GM18873 (cell line): Measurements from ENCODE around the gene BOK.
"Not testable (repeated sequence)": the region's sequence is repeated elsewhere in the genome, so short reads cannot be mapped to it uniquely, and the experiment has no call there.

Experiments used
- ATAC-seq: cut with Tn5 transposase; IDR thresholded peaks from one replicate; pipeline ENCODE4 v1.9.1; 2021; ENCODE audit warnings: mild to moderate bottlenecking, moderate library complexity, moderate number of reproducible peaks; ENCODE audit not compliant: unreplicated experiment, low FRiP score

BOK gene

GRCh38 chr2:241570961-241571581, 12.5 kb downstream of the BOK start:
- ATAC-seq: no peak

GRCh38 chr2:241571821-241572620, 13.5 kb downstream of the BOK start:
- no peak for ATAC-seq

GRCh38 chr2:241572915-241573651, 14.5 kb downstream of the BOK start:
- ATAC-seq: not testable (repeated sequence)

- ATAC-seq: no peak
Observed at GRCh38 chr2:241573741-241574140, 15.2 kb downstream of the BOK start.

- ATAC-seq: no peak
Observed at GRCh38 chr2:241574911-241575623, 16.5 kb downstream of the BOK start.

GRCh38 chr2:241575624-241576292, 17.2 kb downstream of the BOK start:
- no peak for ATAC-seq

GRCh38 chr2:241576293-241576654, 17.7 kb downstream of the BOK start:
- ATAC-seq: no peak

GRCh38 chr2:241577413-241578122, 19.0 kb downstream of the BOK start:
- no peak for ATAC-seq

GRCh38 chr2:241579281-241579680, 20.7 kb downstream of the BOK start:
- no peak for ATAC-seq

- ATAC-seq: no peak
Observed at GRCh38 chr2:241582328-241582727, 23.8 kb downstream of the BOK start.

- no peak for ATAC-seq
Observed at GRCh38 chr2:241582806-241583205, 24.3 kb downstream of the BOK start.

- no peak for ATAC-seq
Observed at GRCh38 chr2:241584436-241584835, 25.9 kb downstream of the BOK start.

GRCh38 chr2:241586564-241587264, 28.2 kb downstream of the BOK start:
- ATAC-seq: no peak

GRCh38 chr2:241589863-241590262, 31.3 kb downstream of the BOK start:
- not testable (repeated sequence) for ATAC-seq

GRCh38 chr2:241590496-241591455, 32.2 kb downstream of the BOK start:
- not testable (repeated sequence) for ATAC-seq

GRCh38 chr2:241592126-241592845, 33.7 kb downstream of the BOK start:
- ATAC-seq: no peak

GRCh38 chr2:241593271-241593670, 34.7 kb downstream of the BOK start:
- ATAC-seq: no peak
